Natural killer cell (primary cell): ENCODE data around the gene BARX1. TPM values are rescaled to one million over a fixed set of nuclear protein-coding genes. Genes with fewer than 3 reads are reported as not detected.

Source experiments
- ATAC-seq, 3 donors: fragments of 150-1000 bp in 2 of 3; fragments of 200-7000 bp in 1 of 3; cut with Tn5 transposase; 1 replicate in 1 of 3; 2 replicates in 2 of 3; pipeline ENCODE4 v1.10.0; 2021; ENCODE audit warnings: mild to moderate bottlenecking in 2 of 3, moderate library complexity in 2 of 3
- DNase-seq, 2 donors: peaks; one replicate each; pipeline versions ENCODE4 v3.0.0 to v3.0.0-alpha.2; 2013 to 2021; ENCODE audit warnings: mixed read lengths in 1 of 2
- H3K27ac ChIP-seq: one replicate; pipeline ENCODE4 v1.5.1; 2013; ENCODE audit warnings: mild to moderate bottlenecking, low read length
- H3K27me3 ChIP-seq: one replicate; pipeline ENCODE4 v1.6.1; 2013; ENCODE audit warnings: low read length; ENCODE audit not compliant: control insufficient read depth, insufficient read depth
- H3K36me3 ChIP-seq: one replicate; pipeline ENCODE4 v1.6.1; 2013; ENCODE audit warnings: low read length; ENCODE audit not compliant: control insufficient read depth, insufficient read depth
- H3K4me1 ChIP-seq: one replicate; pipeline ENCODE4 v1.6.1; 2013; ENCODE audit warnings: low read length; ENCODE audit not compliant: control insufficient read depth, insufficient read depth
- H3K4me3 ChIP-seq: one replicate; pipeline ENCODE4 v1.5.1; 2013; ENCODE audit warnings: low read length
- H3K9me3 ChIP-seq: one replicate; pipeline ENCODE4 v1.6.1; 2013; ENCODE audit warnings: low read length; ENCODE audit not compliant: control insufficient read depth, insufficient read depth
- H3K27ac Mint-ChIP-seq, 2 donors: one replicate each; pipeline ENCODE4 v1.8.0; 2022; ENCODE audit warnings: mild to moderate bottlenecking in 2 of 2, mixed read lengths in 2 of 2, moderate library complexity in 1 of 2
- H3K27me3 Mint-ChIP-seq, 2 donors: one replicate each; pipeline ENCODE4 v1.8.0; 2022; ENCODE audit warnings: low read depth in 2 of 2, mixed read lengths in 2 of 2
- H3K36me3 Mint-ChIP-seq: one replicate; pipeline ENCODE4 v1.8.0; 2022; ENCODE audit warnings: mixed read lengths
- H3K4me1 Mint-ChIP-seq, 2 donors: one replicate each; pipeline ENCODE4 v1.8.0; 2022; ENCODE audit warnings: mixed read lengths in 2 of 2
- H3K4me3 Mint-ChIP-seq: one replicate; pipeline ENCODE4 v1.8.0; 2022; ENCODE audit warnings: mild to moderate bottlenecking, moderate library complexity, mixed read lengths
- H3K9me3 Mint-ChIP-seq, 2 donors: one replicate each; pipeline ENCODE4 v1.8.0; 2022; ENCODE audit warnings: mixed read lengths in 2 of 2
- CTCF ChIP-seq: fragments of 200-600 bp; IDR thresholded peaks from one replicate; pipeline ENCODE4 v1.8.0; 2022; ENCODE audit warnings: antibody characterized with exemption
- WGBS: methylation state at CpG from one replicate; pipeline ENCODE4 v1.1.7; 2013; ENCODE audit warnings: missing lambda C conversion rate; ENCODE audit not compliant: insufficient coverage; 5-methylcytosine and 5-hydroxymethylcytosine counted together
- intact Hi-C: fragments of 100-400 bp; cut with micrococcal nuclease; formaldehyde crosslinking; loops from one replicate; pipeline ENCODE4 v1.14.2; 2022
- total RNA-seq, 4 donors: library from RNA; stranded (reverse); fragments of 120-200 nt in 1 of 4; gene quantifications; one replicate each; pipeline versions ENCODE4 v1.2.3 to v1.2.4, GENCODE V29; 2013 to 2022

BARX1 gene
- total RNA-seq, 3 donors from 2014 or later (not counting 1 experiment from before 2014, with no cell fraction given): not detected

GRCh38 chr9:93902051-93902779 is 52.9 kb downstream of the BARX1 start:
- WGBS: 93% methylated on average over 11 of the region's 11 CpGs
- no peaks in the 10 kb centered on the region for H3K9me3 ChIP-seq
- no peaks in the 10 kb centered on the region for H3K4me1 ChIP-seq
- TF ChIP-seq CTCF: no peak
- no peak overlapping the region for H3K27ac Mint-ChIP-seq
- peaks cover 7% of the 10 kb centered on the region in 2 donors for H3K27me3 Mint-ChIP-seq
- no peak overlapping the region for H3K4me3 ChIP-seq
- no peak for DNase-seq
- H3K27ac ChIP-seq: no peak overlapping the region
- no peaks in the 10 kb centered on the region for H3K27me3 ChIP-seq
- H3K36me3 ChIP-seq: no peaks in the 10 kb centered on the region
- no peaks in the 10 kb centered on the region for H3K9me3 Mint-ChIP-seq
- no peak for ATAC-seq
- no peaks in the 10 kb centered on the region for H3K36me3 Mint-ChIP-seq
- H3K4me3 Mint-ChIP-seq: no peak overlapping the region
- peaks cover 6 to 16% of the 10 kb centered on the region in 2 donors for H3K4me1 Mint-ChIP-seq
- intact Hi-C loops: no loop called here

Other genes starting within 250 kb of the BARX1 start
- gene PTPDC1, start 129.1 kb upstream of the BARX1 start, total RNA-seq: 1 to 10 TPM; 2.8 to 3.9 (median 3.4) TPM